ENCODE results near the gene ARL6IP5. TPM values are rescaled to one million over a fixed set of nuclear protein-coding genes. Genes with fewer than 3 reads are reported as not detected.

Gene ARL6IP5
- total and polyA plus RNA-seq, 4 donors = 25.1 to 46.0 (median 33.8) TPM

DNA sequence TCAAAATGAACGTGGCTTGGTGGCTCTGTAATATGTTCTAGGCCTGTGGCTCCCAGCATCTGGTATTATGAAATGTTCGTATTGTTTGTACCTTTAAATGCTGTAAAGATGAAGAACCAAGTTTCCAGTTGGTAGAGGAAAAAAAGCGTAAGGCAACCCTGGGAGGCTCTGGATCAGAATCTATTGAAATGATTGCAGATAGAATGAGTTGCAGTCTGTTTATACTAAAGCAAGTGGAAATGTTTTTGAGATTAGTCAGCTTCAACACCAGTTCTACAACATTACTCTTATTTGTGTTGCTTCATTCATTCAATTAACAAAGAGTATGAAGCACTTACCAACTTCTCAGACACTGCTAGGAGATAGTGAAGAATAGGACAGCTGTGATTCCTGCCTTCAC is 5.3 kb downstream of the ARL6IP5 start (continued):
- TF ChIP-seq YY1 (IDR thresholded peaks at IDR 0.05) = no peak
- TF ChIP-seq HNF4G (IDR thresholded peaks at IDR 0.05) = no peak
- TF ChIP-seq CTCF (IDR thresholded peaks at IDR 0.05; ENCODE audit: low read depth, low read length, missing input control) = no peak
- no peak for TF ChIP-seq JUND (IDR thresholded peaks at IDR 0.05)
- no peak for TF ChIP-seq GABPA (IDR thresholded peaks at IDR 0.05 in 1 of 2, conservative IDR thresholded peaks at IDR 0.05 in 1 of 2)
- no peak for TF ChIP-seq FOXA1 (IDR thresholded peaks at IDR 0.05)

- H3K27ac ChIP-seq (ENCODE audit: low read depth in 1 of 2, low read length in 2 of 2) = peak overlapping the region; percentile 66 to 81
- TF ChIP-seq ZBTB33 (IDR thresholded peaks at IDR 0.05) (no peak), YY1 (IDR thresholded peaks at IDR 0.05) (no peak), SP1 (IDR thresholded peaks at IDR 0.05) (no peak), GABPA (IDR thresholded peaks at IDR 0.05 in 1 of 2, conservative IDR thresholded peaks at IDR 0.05 in 1 of 2) (peak in 1 of 2 donors; percentile 23), TAF1 (conservative IDR thresholded peaks at IDR 0.05) (no peak), NR2F2 (IDR thresholded peaks at IDR 0.05) (peak; percentile 80), JUND (IDR thresholded peaks at IDR 0.05) (no peak), FOXA2 (IDR thresholded peaks at IDR 0.05) (no peak)
- TF ChIP-seq, protein P1, sequence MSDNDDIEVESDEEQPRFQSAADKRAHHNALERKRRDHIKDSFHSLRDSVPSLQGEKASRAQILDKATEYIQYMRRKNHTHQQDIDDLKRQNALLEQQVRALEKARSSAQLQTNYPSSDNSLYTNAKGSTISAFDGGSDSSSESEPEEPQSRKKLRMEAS (IDR thresholded peaks at IDR 0.05) = no peak
- WGBS = 43% methylated on average over 5 of the region's 5 CpGs
These were observed 6.8 kb downstream of the ARL6IP5 start for GRCh38 chr3:69091389-69092029.

GRCh38 chr3:69092030-69092516 is 7.3 kb downstream of the ARL6IP5 start:
- no peak overlapping the region for H3K9ac ChIP-seq (ENCODE audit: low read depth in 1 of 2, low read length in 2 of 2)
- H3K27ac ChIP-seq (ENCODE audit: low read depth in 1 of 2, low read length in 2 of 2) = peak overlapping the region; percentile 66 to 81
- 49% methylated on average over 4 of the region's 4 CpGs for WGBS
- no peaks in the 10 kb centered on the region for H3K27me3 ChIP-seq (ENCODE audit: control insufficient read depth in 4 of 4, insufficient read depth in 4 of 4, low read length in 3 of 4)
- H3K9me3 ChIP-seq (ENCODE audit: control insufficient read depth in 4 of 4, low read length in 3 of 4) = no peaks in the 10 kb centered on the region
- no peaks in the 10 kb centered on the region for H3K36me3 ChIP-seq (ENCODE audit: control insufficient read depth in 4 of 4, insufficient read depth in 3 of 4, low read depth in 1 of 4, low read length in 3 of 4)
- no peak for DNase-seq (ENCODE audit: low spot score)
- no peak overlapping the region for H3K4me3 ChIP-seq (ENCODE audit: low read depth in 1 of 3, low read length in 3 of 3)
- TF ChIP-seq CTCF (IDR thresholded peaks at IDR 0.05; ENCODE audit: low read depth, low read length, missing input control) (no peak), NR2F2 (IDR thresholded peaks at IDR 0.05) (peak; percentile 61)
- H3K4me1 ChIP-seq (ENCODE audit: control insufficient read depth in 4 of 4, insufficient read depth in 4 of 4, low read length in 3 of 4) = peaks cover 5 to 29% (median 27%) of the 10 kb centered on the region in 4 donors

More at GRCh38 chr3:69091389-69092029, 6.8 kb downstream of the ARL6IP5 start:
- H3K36me3 ChIP-seq (ENCODE audit: control insufficient read depth in 4 of 4, insufficient read depth in 3 of 4, low read depth in 1 of 4, low read length in 3 of 4) = no peaks in the 10 kb centered on the region
- H3K9ac ChIP-seq (ENCODE audit: low read depth in 1 of 2, low read length in 2 of 2) = peak overlapping the region in 1 of 2 donors; percentile 49
- H3K27me3 ChIP-seq (ENCODE audit: control insufficient read depth in 4 of 4, insufficient read depth in 4 of 4, low read length in 3 of 4) = no peaks in the 10 kb centered on the region
- no peak overlapping the region for H3K4me3 ChIP-seq (ENCODE audit: low read depth in 1 of 3, low read length in 3 of 3)
- H3K9me3 ChIP-seq (ENCODE audit: control insufficient read depth in 4 of 4, low read length in 3 of 4) = no peaks in the 10 kb centered on the region
- no peak for DNase-seq (ENCODE audit: low spot score)
- peaks cover 5 to 30% (median 27%) of the 10 kb centered on the region in 4 donors for H3K4me1 ChIP-seq (ENCODE audit: control insufficient read depth in 4 of 4, insufficient read depth in 4 of 4, low read length in 3 of 4)
